HG02943 (cell line): ENCODE results near the gene PSMB10.
"Not testable (repeated sequence)": the region's sequence is repeated elsewhere in the genome, so short reads cannot be mapped to it uniquely, and the experiment has no call there.

ENCODE experiments used
- ATAC-seq: cut with Tn5 transposase; IDR thresholded peaks from one replicate; pipeline ENCODE4 v1.9.1; 2021; ENCODE audit warnings: mild to moderate bottlenecking, low read depth, moderate library complexity; ENCODE audit not compliant: unreplicated experiment

The PSMB10 gene

GRCh38 chr16:67928147-67928546, 8.5 kb downstream of the PSMB10 start:
- ATAC-seq, result no peak

GRCh38 chr16:67927131-67927941, 9.3 kb downstream of the PSMB10 start:
- no peak for ATAC-seq

GRCh38 chr16:67926181-67926750, 10.4 kb downstream of the PSMB10 start:
- ATAC-seq, result no peak

GRCh38 chr16:67924140-67924906, 12.3 kb downstream of the PSMB10 start:
- no peak for ATAC-seq

GRCh38 chr16:67923414-67924116, 13.1 kb downstream of the PSMB10 start:
- no peak for ATAC-seq

GRCh38 chr16:67922740-67923139, 13.9 kb downstream of the PSMB10 start:
- ATAC-seq, result no peak

GRCh38 chr16:67922221-67922620, 14.4 kb downstream of the PSMB10 start:
- no peak for ATAC-seq

GRCh38 chr16:67919622-67920221, 16.9 kb downstream of the PSMB10 start:
- ATAC-seq, result no peak

GRCh38 chr16:67917852-67918236, 18.8 kb downstream of the PSMB10 start:
- no peak for ATAC-seq

GRCh38 chr16:67917140-67917851, 19.4 kb downstream of the PSMB10 start:
- no peak for ATAC-seq

GRCh38 chr16:67915831-67916723, 20.6 kb downstream of the PSMB10 start:
- ATAC-seq, result no peak

- ATAC-seq, result not testable (repeated sequence)
Measured at GRCh38 chr16:67915496-67915769, 21.2 kb downstream of the PSMB10 start.

GRCh38 chr16:67914758-67915495, 21.7 kb downstream of the PSMB10 start:
- no peak for ATAC-seq

GRCh38 chr16:67910158-67910557, 26.5 kb downstream of the PSMB10 start:
- no peak for ATAC-seq

GRCh38 chr16:67909056-67909742, 27.5 kb downstream of the PSMB10 start:
- no peak for ATAC-seq

GRCh38 chr16:67907397-67908180, 29.1 kb downstream of the PSMB10 start:
- ATAC-seq, result no peak

- no peak for ATAC-seq
Measured at GRCh38 chr16:67902831-67903230, 33.8 kb downstream of the PSMB10 start.
